A673 (cell line): Measurements from ENCODE around the gene SLC9A5. TPM values are rescaled to one million over a fixed set of nuclear protein-coding genes. Genes with fewer than 3 reads are reported as not detected.

Experiments
- BruUV-seq: library from RNA; stranded (reverse); fragments of 400-500 nt; replicated peaks from 2 replicates; lab custom pipeline; 2021; lab: Mats Ljungman, UMichigan
- CTCF ChIA-PET: fragments of 300-600 bp; sonication (Branson Sonifier 250); formaldehyde crosslinking; loops from one replicate; lab custom pipeline; 2022; ENCODE audit warnings: antibody characterized with exemption; lab: Charles Lee
- POLR2A ChIA-PET: fragments of 300-600 bp; sonication (Branson Sonifier 250); formaldehyde crosslinking; loops from one replicate; lab custom pipeline; 2022; ENCODE audit warnings: antibody characterized with exemption; ENCODE audit not compliant: low non-redundant PET; lab: Charles Lee
- DNase-seq: peaks from one replicate; pipeline ENCODE4 v3.0.0-alpha.2; 2015; ENCODE audit warnings: low spot score
- H3K27ac ChIP-seq: fragments of 200-600 bp; sonication (generic); 2 replicates; pipeline ENCODE4 v1.5.1; 2016; ENCODE audit warnings: mixed run types, low read depth, mild to moderate bottlenecking, mixed read lengths, antibody characterized with exemption, low read length; ENCODE audit not compliant: poor library complexity, severe bottlenecking
- H3K27me3 ChIP-seq: fragments of 200-600 bp; sonication (generic); replicated peaks from 2 replicates; pipeline ENCODE4 v1.6.1; 2017; ENCODE audit warnings: mixed run types, low read depth, mild to moderate bottlenecking, mixed read lengths, antibody characterized with exemption, low read length; ENCODE audit not compliant: insufficient read depth, poor library complexity
- H3K36me3 ChIP-seq: fragments of 200-600 bp; sonication (generic); 2 replicates; pipeline ENCODE4 v1.6.1; 2016; ENCODE audit warnings: mixed run types, mild to moderate bottlenecking, mixed read lengths, antibody characterized with exemption, low read length; ENCODE audit not compliant: insufficient read depth, poor library complexity, severe bottlenecking
- H3K4me1 ChIP-seq: fragments of 200-600 bp; sonication (generic); 2 replicates; pipeline ENCODE4 v1.6.1; 2017; ENCODE audit warnings: mixed run types, mild to moderate bottlenecking, mixed read lengths, antibody characterized with exemption, low read length; ENCODE audit not compliant: insufficient read depth, poor library complexity, severe bottlenecking
- H3K4me3 ChIP-seq: fragments of 200-600 bp; sonication (generic); 2 replicates; pipeline ENCODE4 v1.5.1; 2016; ENCODE audit warnings: low read depth, mixed run types, mild to moderate bottlenecking, mixed read lengths, low read length; ENCODE audit not compliant: poor library complexity, severe bottlenecking
- H3K9me3 ChIP-seq: fragments of 200-600 bp; sonication (generic); 2 replicates; pipeline ENCODE4 v1.6.1; 2016; ENCODE audit warnings: mixed run types, low read depth, mild to moderate bottlenecking, mixed read lengths, antibody characterized with exemption, low read length; ENCODE audit not compliant: poor library complexity, severe bottlenecking
- CTCF ChIP-seq: fragments of 300-800, 200-600 bp; sonication (generic); conservative IDR thresholded peaks from 2 replicates; pipeline ENCODE4 v1.5.1; 2017; ENCODE audit warnings: low read depth, mild to moderate bottlenecking, antibody characterized with exemption, low read length, moderate library complexity, mixed read lengths
- EZH2 ChIP-seq: fragments of 200-600 bp; sonication (generic); IDR thresholded peaks from 2 replicates; pipeline ENCODE4 v1.6.1; 2017; ENCODE audit warnings: borderline replicate concordance, low read depth, mild to moderate bottlenecking, mixed read lengths, antibody characterized with exemption, low read length; ENCODE audit not compliant: poor library complexity, severe bottlenecking
- intact Hi-C: fragments of 100-400 bp; cut with micrococcal nuclease; formaldehyde crosslinking; loops from one replicate; pipeline ENCODE4 v1.10.0; 2022; ENCODE audit not compliant: unreplicated experiment
- total RNA-seq: library from RNA; stranded (reverse); gene quantifications from 2 replicates; pipeline ENCODE4 v1.2.3, GENCODE V29; 2021

Gene SLC9A5
- total RNA-seq, 1 experiment from 2014 or later: 2.4 TPM

GRCh38 chr16:67259705-67260104, 10.9 kb downstream of the SLC9A5 start:
- Histone ChIP-seq H3K4me1 (no peaks in the 10 kb centered on the region), H3K27me3 (no peaks in the 10 kb centered on the region), H3K36me3 (no peaks in the 10 kb centered on the region), H3K27ac (no peak overlapping the region), H3K4me3 (no peak overlapping the region), H3K9me3 (no peaks in the 10 kb centered on the region)
- ChIA-PET CTCF (no interaction called here), POLR2A (no interaction called here)
- DNase-seq: no peak
- no TSS peak for BruUV-seq
- TF ChIP-seq CTCF (no peak), EZH2 (no peak)
- intact Hi-C loops: no loop called here

- no peak for DNase-seq
- H3K4me1 ChIP-seq: no peaks in the 10 kb centered on the region
- no TSS peak for BruUV-seq
- no peak overlapping the region for H3K27ac ChIP-seq
- no peaks in the 10 kb centered on the region for H3K27me3 ChIP-seq
- no peaks in the 10 kb centered on the region for H3K9me3 ChIP-seq
- ChIA-PET CTCF (interaction anchor here (0.6 to 1.1 kb wide), 5 partner anchors 36 to 185 kb away, joined by 3 to 6 read pairs (median 4); partner anchors contain the start of gene TPPP3), POLR2A (no interaction called here)
- no peaks in the 10 kb centered on the region for H3K36me3 ChIP-seq
- no peak overlapping the region for H3K4me3 ChIP-seq
- intact Hi-C loops: no loop called here
- TF ChIP-seq CTCF: peak; percentile 32; the same call in 1 of the 2 replicates
- TF ChIP-seq EZH2: no peak
These were observed 11.8 kb downstream of the SLC9A5 start for GRCh38 chr16:67260426-67261063.

- no peak overlapping the region for H3K4me3 ChIP-seq
- no peaks in the 10 kb centered on the region for H3K27me3 ChIP-seq
- intact Hi-C loops: no loop called here
- H3K36me3 ChIP-seq: no peaks in the 10 kb centered on the region
- ChIA-PET CTCF (no interaction called here), POLR2A (no interaction called here)
- no peaks in the 10 kb centered on the region for H3K9me3 ChIP-seq
- no TSS peak for BruUV-seq
- no peaks in the 10 kb centered on the region for H3K4me1 ChIP-seq
- TF ChIP-seq EZH2: no peak
- no peak for TF ChIP-seq CTCF
- no peak for DNase-seq
- H3K27ac ChIP-seq: no peak overlapping the region
These were observed 14.4 kb downstream of the SLC9A5 start for GRCh38 chr16:67263201-67263600.
